ENCODE measurements around the gene MYO7B. TPM values are rescaled to one million over a fixed set of nuclear protein-coding genes. Genes with fewer than 3 reads are reported as not detected.

The MYO7B gene
- total RNA-seq, 1 experiment from 2014 or later = 0.05 TPM

DNA sequence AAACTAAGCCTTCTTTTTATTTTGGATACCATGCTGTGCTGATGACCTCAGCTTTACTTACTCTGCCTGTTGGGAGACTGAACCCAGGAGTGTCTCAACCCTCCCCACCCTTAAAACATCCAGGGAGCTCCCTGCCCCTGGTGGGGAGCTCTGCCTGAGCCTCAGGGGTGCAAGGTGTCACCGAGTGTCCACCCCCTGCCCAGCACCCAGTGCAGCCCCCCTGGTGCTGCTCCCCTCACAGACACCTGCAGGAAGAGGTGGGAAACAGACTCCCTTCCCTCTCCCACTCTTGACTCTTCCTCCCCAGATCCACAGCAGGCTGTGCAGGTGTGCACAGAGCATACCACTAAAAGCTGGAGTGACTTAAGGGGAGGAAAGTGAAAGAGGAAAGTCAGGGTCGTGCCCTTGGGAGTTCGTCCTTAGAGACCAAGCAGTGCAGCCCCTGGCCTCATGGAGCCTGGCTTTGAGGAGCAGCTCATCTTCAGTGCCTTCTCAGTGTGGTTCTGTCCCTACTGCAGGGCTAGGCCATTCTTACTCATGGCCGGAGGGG is 51.3 kb downstream of the MYO7B start:
- Mint-ChIP-seq H3K36me3 (ENCODE audit: insufficient read depth, unreplicated experiment) (no peaks in the 10 kb centered on the region), H3K27ac (ENCODE audit: unreplicated experiment) (no peak overlapping the region), H3K4me3 (ENCODE audit: low read depth, unreplicated experiment) (no peak overlapping the region), H3K9me3 (ENCODE audit: low read depth, unreplicated experiment) (no peaks in the 10 kb centered on the region), H3K4me1 (ENCODE audit: low read depth, unreplicated experiment) (no peaks in the 10 kb centered on the region), H3K27me3 (ENCODE audit: unreplicated experiment) (peaks cover 57% of the 10 kb centered on the region)
- CTCF ChIA-PET = no interaction called here
- intact Hi-C loops (cut with micrococcal nuclease; ENCODE audit: unreplicated experiment) = no loop called here
- no peak for TF ChIP-seq CTCF (IDR thresholded peaks at IDR 0.05; ENCODE audit: unreplicated experiment)
- BruUV-seq (replicated peaks) = no TSS peak
- no peak for DNase-seq

- no peak for DNase-seq
- intact Hi-C loops (cut with micrococcal nuclease; ENCODE audit: unreplicated experiment) = no loop called here
- Mint-ChIP-seq H3K9me3 (ENCODE audit: low read depth, unreplicated experiment) (no peaks in the 10 kb centered on the region), H3K4me1 (ENCODE audit: low read depth, unreplicated experiment) (no peaks in the 10 kb centered on the region), H3K27ac (ENCODE audit: unreplicated experiment) (no peak overlapping the region), H3K27me3 (ENCODE audit: unreplicated experiment) (peaks cover 46% of the 10 kb centered on the region), H3K4me3 (ENCODE audit: low read depth, unreplicated experiment) (no peak overlapping the region), H3K36me3 (ENCODE audit: insufficient read depth, unreplicated experiment) (no peaks in the 10 kb centered on the region)
- CTCF ChIA-PET = no interaction called here
- no peak for TF ChIP-seq CTCF (IDR thresholded peaks at IDR 0.05; ENCODE audit: unreplicated experiment)
- no TSS peak for BruUV-seq (replicated peaks)
Measured at GRCh38 chr2:127588241-127588640, 52.8 kb downstream of the MYO7B start.

DNA sequence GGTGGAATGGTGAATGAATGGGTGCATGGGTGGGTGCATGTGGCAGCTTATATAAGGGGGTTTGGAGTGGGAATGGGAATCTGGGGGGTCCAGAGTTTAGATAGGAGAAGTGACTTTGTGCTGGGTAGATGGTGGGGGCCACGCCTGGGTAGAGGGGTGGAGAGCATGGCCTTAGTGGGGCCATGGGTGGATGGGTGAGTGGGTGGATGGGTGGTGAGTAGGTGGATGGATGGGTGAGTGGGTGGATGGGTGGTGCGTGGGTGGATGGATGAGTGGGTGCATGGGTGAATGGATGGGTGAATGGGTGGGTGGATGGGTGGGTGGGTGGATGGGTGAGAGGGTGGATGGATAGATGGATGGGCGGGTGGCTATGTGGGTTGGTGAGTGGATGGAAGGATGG is 53.9 kb downstream of the MYO7B start:
- TF ChIP-seq CTCF (IDR thresholded peaks at IDR 0.05; ENCODE audit: unreplicated experiment) = no peak
- no peaks in the 10 kb centered on the region for H3K9me3 Mint-ChIP-seq (ENCODE audit: low read depth, unreplicated experiment)
- no peak overlapping the region for H3K4me3 Mint-ChIP-seq (ENCODE audit: low read depth, unreplicated experiment)
- BruUV-seq (replicated peaks) = no TSS peak
- no peaks in the 10 kb centered on the region for H3K36me3 Mint-ChIP-seq (ENCODE audit: insufficient read depth, unreplicated experiment)
- CTCF ChIA-PET = no interaction called here
- H3K4me1 Mint-ChIP-seq (ENCODE audit: low read depth, unreplicated experiment) = no peaks in the 10 kb centered on the region
- no peak overlapping the region for H3K27ac Mint-ChIP-seq (ENCODE audit: unreplicated experiment)
- intact Hi-C loops (cut with micrococcal nuclease; ENCODE audit: unreplicated experiment) = no loop called here
- no peak for DNase-seq
- H3K27me3 Mint-ChIP-seq (ENCODE audit: unreplicated experiment) = peaks cover 35% of the 10 kb centered on the region

GRCh38 chr2:127589841-127590240 is 54.4 kb downstream of the MYO7B start:
- TF ChIP-seq CTCF (IDR thresholded peaks at IDR 0.05; ENCODE audit: unreplicated experiment) = no peak
- H3K27ac Mint-ChIP-seq (ENCODE audit: unreplicated experiment) = no peak overlapping the region
- no peak for DNase-seq
- CTCF ChIA-PET = interaction anchor here (2.3 kb wide), 1 partner anchor 106 kb away, joined by 20 read pairs; no protein-coding TSS in a partner anchor
- H3K4me3 Mint-ChIP-seq (ENCODE audit: low read depth, unreplicated experiment) = no peak overlapping the region
- H3K27me3 Mint-ChIP-seq (ENCODE audit: unreplicated experiment) = peaks cover 34% of the 10 kb centered on the region
- no TSS peak for BruUV-seq (replicated peaks)
- no peaks in the 10 kb centered on the region for H3K36me3 Mint-ChIP-seq (ENCODE audit: insufficient read depth, unreplicated experiment)
- H3K4me1 Mint-ChIP-seq (ENCODE audit: low read depth, unreplicated experiment) = no peaks in the 10 kb centered on the region
- no peaks in the 10 kb centered on the region for H3K9me3 Mint-ChIP-seq (ENCODE audit: low read depth, unreplicated experiment)
- intact Hi-C loops (cut with micrococcal nuclease; ENCODE audit: unreplicated experiment) = loop anchor here (5.0 kb wide), 1 partner anchor 107 kb away; no protein-coding TSS in a partner anchor

Measured in Calu3 (cell line).